HG03064 (cell line): Measurements from ENCODE around the gene RAP1GAP.

Experiments used
- ATAC-seq: cut with Tn5 transposase; IDR thresholded peaks from one replicate; pipeline ENCODE4 v1.9.1; 2021; ENCODE audit warnings: low read depth; ENCODE audit not compliant: unreplicated experiment

RAP1GAP gene

GRCh38 chr1:21669258-21670058 lies at the start of gene RAP1GAP:
TSS of gene RAP1GAP (minus strand) at chr1:21669357. CDS start at chr1:21620032, 49,325 bp downstream.
- no peak for ATAC-seq

- no peak for ATAC-seq
Observed at GRCh38 chr1:21716169-21716568, 47.0 kb upstream of the RAP1GAP start.

- ATAC-seq, result no peak
Observed at GRCh38 chr1:21707891-21708290, 38.7 kb upstream of the RAP1GAP start.

GRCh38 chr1:21707086-21707840 lies 38.1 kb upstream of the RAP1GAP start:
- no peak for ATAC-seq

- no peak for ATAC-seq
Observed at GRCh38 chr1:21706151-21706835, 37.1 kb upstream of the RAP1GAP start.

GRCh38 chr1:21705303-21705980 lies 36.3 kb upstream of the RAP1GAP start:
- ATAC-seq, result no peak

GRCh38 chr1:21704145-21704544 lies 35.0 kb upstream of the RAP1GAP start:
- ATAC-seq, result no peak

- ATAC-seq, result no peak
Observed at GRCh38 chr1:21703318-21703963, 34.3 kb upstream of the RAP1GAP start.

GRCh38 chr1:21702780-21703179 lies 33.6 kb upstream of the RAP1GAP start:
- no peak for ATAC-seq

- no peak for ATAC-seq
Observed at GRCh38 chr1:21701401-21701800, 32.2 kb upstream of the RAP1GAP start.

- ATAC-seq, result no peak
Observed at GRCh38 chr1:21700094-21700493, 30.9 kb upstream of the RAP1GAP start.

- ATAC-seq, result no peak
Observed at GRCh38 chr1:21696931-21697330, 27.8 kb upstream of the RAP1GAP start.

GRCh38 chr1:21693732-21694131 lies 24.6 kb upstream of the RAP1GAP start:
- ATAC-seq, result no peak

GRCh38 chr1:21691739-21692138 lies 22.6 kb upstream of the RAP1GAP start:
- no peak for ATAC-seq

GRCh38 chr1:21689661-21690372 lies 20.7 kb upstream of the RAP1GAP start:
- ATAC-seq, result no peak

GRCh38 chr1:21687081-21687529 lies 17.9 kb upstream of the RAP1GAP start:
- ATAC-seq, result no peak

- ATAC-seq, result no peak
Observed at GRCh38 chr1:21685946-21686678, 17.0 kb upstream of the RAP1GAP start.

- ATAC-seq, result no peak
Observed at GRCh38 chr1:21681426-21681825, 12.3 kb upstream of the RAP1GAP start.

- ATAC-seq, result no peak
Observed at GRCh38 chr1:21680918-21681317, 11.8 kb upstream of the RAP1GAP start.
